ENCODE data around the gene CGRRF1.

CGRRF1 gene

DNA sequence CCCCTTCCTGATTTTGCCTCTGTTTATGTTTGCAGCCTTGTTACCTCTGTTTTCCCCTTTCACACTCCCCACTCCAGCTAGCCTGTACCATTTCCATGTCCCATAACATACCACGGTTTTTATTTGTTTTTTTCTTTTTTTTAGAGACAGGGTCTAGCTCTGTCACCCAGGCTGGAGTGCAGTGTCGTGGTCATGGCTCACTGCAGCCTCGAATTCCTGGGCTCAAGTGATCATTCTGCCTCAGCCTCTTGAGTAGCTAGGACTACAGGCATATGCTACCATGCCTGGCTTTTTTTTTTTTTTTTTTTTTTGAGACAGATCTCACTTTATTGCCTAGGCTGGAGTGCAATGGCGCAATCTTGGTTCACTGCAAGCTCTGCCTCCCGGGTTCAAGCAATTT lies 38.8 kb downstream of the CGRRF1 start:
- no peak for DNase-seq (ENCODE audit: low spot score)

DNA sequence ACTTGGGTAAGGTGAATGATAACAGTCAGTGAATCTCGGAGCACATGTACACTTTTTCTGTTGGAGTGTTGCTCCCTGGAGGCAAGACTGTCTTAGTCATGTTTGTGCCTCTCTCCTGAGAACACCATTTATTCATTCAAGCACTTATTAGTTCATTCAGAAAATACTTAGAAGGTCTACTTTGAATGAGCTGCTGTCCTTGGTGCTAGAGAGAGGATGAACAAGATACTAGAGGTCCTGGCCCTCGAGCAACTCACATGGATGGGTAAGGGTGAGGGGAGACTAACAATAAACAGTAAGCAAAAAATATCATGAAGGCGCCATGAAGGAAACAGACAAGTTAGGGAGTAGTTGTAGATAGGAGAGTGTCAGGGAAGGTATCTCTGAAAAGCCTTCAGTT lies 40.2 kb downstream of the CGRRF1 start:
- no peak for DNase-seq (ENCODE audit: low spot score)

DNA sequence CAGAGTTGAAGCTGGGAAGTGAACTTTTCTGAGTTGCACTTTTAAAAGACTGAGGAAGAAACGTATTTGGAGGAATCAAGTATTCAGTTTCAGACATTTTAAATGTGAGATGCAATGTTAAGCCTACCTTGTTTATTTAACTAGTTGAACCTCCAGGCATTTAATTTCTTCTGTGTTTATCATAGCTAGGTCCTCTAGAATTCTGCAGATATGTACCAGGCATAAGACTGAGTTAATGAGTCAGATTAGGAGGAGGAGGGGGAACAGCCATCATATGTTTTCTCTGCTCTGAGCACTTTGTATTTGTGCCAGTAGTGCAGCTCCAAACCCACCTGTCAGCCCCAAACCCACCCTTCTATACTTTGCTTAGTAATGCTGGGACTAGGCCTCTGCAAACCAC lies 40.8 kb downstream of the CGRRF1 start:
- DNase-seq (ENCODE audit: low spot score) = no peak

DNA sequence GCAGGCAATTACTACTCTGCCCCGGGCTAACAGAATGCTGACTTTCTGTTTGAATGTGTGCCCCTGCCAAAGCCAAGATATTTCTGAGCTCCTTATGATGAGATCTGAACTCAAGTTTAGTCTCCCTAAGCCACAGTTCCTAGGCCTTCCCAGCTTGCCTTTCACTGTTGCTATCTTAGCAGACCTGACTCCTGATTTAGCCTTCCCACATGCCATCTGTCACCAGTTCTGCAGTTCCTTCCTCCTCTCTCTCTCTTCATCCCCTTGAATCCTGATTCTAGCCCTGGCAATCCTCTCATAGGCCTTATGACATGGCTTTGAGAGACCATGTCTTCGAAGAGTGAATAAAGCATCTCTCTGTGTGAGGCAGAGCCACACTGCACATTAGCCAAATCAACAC lies 44.7 kb downstream of the CGRRF1 start:
- DNase-seq (ENCODE audit: low spot score) = no peak

DNA sequence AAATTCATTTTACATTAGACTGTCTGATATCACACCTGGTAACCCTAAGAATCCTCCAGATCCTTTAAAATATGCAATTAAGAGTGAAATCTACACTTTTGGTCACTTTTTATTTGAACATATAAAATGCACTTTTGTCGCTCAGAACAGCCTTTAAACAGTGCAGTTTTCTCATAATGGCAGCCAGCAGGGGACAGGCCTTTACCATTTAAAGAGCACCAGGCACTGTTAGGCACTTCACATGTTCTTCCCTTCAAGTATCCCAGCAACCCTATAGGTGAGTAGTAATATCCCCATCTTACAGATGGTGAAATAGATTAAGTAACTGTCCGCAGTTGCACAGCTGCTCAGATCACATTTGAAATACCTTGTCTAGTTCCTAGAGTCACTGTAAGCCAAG lies 45.9 kb downstream of the CGRRF1 start:
- DNase-seq (ENCODE audit: low spot score) = no peak

DNA sequence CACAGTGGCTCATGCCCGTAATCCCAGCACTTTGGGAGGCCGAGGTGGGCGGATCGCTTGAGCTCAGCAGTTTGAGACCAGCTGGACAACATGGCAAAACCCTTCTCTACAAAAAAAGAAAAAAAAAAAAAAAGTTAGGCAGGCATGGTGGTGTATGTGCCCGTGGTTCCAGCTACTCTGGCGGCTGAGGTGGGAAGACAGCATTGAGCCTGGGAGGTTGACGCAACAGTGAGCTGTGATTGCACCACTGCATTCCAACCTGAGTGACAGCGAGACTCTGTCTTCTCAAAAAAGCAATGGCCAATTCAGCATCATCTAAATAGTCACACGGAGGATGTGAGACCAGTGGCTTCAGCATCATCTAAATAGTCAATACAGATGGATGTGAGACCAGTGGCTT lies 46.8 kb downstream of the CGRRF1 start:
- peak; percentile 16 for DNase-seq (ENCODE audit: low spot score)

DNA sequence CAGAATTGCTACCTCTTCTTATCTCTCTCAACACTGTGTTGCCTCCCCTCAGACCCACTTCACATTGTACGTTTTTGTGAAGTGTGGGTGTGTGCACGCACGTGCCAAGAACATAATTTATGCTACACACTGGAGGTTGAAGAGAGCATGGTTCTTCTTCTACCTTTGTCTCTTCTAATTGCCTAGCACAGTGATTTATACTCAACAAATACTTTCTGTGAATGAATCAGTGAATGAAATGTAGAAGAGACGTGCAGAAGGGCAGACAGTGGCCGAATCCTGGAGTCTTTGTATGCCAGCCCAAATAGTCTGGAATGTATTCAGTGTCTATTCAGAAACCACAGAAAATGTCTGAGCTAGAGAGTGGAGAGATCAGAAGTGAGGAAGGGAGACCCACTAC lies 52.6 kb downstream of the CGRRF1 start:
- no peak for DNase-seq (ENCODE audit: low spot score)

DNA sequence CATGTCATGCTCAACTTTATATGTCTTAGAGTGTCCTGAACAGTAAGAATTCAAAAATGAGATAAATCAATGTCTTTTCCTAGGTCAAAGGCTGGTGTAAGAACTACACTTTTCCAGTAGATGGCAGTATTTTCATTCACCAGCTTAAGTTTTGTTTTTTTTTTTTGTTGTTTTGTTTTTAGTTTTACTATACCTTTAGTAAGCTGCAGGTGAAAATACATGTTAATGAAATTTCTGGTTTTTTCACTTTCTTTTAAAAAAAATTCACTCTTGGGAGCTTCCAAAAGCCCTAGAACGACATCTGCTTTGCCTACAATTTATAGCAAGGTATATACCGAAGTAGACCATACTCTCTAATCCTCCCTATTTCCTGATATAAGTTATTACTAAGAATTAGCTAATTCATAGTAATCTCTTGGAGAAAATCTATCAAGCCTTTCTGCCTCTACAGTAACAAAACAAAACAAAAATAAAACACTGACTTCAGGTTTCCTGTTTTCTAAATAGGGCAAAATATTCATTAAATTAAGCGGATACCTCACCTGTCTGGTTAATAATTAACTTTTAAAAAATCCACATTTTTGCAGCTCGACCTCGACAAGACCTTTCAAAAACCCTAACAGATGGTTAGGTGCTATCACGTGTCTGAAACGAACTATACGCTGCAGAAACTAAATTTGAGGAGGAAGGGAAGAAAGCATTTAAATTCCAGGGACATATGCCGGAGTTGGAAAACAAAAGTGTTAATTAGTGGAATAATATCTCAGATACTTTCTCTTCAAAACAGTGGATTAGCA lies 54.6 kb downstream of the CGRRF1 start:
- DNase-seq (ENCODE audit: low spot score) = peak; percentile 58

DNA sequence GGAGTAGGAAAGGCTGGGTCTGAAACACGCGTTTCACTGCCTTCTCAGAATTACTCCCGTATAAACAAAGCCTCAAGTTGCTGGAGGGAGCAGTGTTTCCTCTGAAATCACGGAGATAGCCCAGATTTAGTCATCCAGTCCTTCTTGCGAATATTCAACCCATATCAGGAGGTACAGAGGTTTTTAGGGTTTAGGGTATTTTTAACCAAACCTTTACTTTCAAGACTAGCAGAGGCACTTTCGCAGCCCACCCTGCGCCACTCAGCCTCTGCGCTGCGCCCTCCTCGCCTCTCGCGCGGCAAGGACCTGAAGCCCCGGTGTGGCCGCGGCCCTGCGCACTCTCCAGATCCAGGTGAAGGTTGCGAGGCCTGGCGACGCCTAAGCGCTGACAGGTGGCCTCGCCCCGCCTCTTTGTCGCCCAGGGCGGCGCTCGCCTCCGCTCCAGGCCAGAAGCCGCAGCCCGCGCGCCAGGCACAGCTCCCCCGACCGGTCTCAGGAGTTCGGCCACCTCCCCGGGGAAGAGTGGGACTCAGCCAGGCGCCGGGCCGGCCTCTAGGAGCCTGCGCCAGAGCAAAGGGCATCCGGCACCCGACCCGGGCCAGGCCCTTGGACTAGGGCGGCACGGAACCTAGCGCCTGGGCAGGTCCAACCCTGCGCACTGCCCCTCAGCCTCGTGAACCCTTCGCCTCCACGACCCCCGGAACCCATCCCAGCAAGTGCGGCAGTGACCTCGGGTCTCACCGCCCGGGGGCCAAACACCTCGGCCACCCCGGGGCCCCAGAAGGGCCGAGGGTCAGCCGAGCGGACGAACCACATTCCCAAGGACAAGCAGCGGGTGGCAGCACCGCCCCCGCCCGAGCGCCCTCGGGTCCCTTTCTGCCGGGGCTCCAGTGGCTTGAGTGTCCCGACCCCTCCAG lies 55.4 kb downstream of the CGRRF1 start:
- DNase-seq (ENCODE audit: low spot score) = peak; percentile 93

DNA sequence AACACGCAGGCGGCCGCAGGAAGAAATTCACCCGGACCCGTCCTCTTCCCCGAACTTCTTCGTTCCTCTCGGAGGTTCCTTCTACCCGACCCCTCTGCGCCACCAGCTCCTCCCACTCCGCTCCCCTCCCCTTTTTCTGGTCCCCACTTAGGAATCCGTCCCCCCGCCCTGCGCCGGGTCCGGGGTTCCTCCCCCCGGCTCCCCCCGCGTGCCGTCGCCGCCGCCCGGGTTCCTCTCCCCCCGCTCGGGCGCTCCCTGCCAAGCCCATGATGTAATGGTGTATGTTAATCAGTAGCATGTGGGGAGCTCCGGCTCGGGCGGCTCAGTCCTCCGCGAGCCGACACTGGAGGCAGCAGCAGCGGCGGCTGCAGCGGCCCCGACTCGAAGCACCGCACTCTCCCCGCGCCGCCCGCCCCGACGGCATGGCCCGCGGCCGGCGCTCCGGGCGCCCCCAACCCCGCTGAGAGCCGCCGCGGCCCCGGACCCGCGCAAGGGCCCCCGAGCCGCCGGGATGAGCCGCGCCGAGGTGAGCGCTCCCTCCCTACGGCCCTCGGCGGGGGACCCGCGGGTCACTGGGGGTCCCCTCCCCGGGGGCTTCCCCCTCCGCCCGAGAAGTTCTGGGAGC lies 56.2 kb downstream of the CGRRF1 start:
- DNase-seq (ENCODE audit: low spot score) = peak; percentile 90

DNA sequence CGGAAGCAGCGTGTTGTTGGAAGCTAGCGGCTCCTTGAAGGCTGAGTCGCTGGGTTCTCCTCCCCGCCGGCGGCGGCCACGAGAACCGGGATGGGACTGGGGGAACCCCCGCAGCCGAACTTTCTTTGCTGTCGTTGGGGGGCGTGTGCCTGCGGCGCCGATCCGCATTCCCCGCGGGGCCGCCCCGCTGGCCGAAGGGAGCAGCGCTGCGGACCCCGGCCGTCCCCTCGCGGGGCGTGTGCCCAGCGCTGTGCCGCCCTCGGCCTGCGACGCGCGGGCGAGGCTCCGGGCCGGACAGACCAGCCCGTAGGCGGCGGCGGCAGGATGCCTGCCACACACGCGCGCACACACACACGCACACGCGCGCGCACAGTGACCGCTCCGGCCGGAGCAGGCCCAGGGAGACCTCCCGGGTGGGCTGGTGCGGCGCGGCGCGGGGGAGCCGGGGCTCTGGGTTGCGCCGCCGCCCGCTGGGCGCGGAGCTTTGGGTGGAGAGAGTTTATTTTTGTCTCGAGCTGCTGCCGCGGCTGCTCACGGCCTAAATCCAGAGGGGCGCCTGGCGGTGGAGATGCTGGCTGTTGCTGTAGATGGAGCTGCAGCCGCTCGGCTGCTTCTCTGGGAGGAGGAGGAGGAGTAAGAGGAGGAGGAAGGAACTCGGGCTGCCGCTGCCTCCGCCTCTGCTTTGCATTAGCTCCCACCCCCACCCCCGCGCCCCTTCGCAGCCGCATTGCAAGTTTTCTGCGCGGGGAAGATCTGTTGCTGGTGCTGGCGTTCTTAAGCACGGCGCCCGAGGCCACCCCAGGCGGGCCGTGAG lies 56.9 kb downstream of the CGRRF1 start, which contains the start of gene SAMD4A:
Gene SAMD4A (plus strand): TSS at position 719 of the 814 bp plus-strand sequence. CDS start 789 bp downstream, outside the sequence.
- DNase-seq (ENCODE audit: low spot score) = peak; percentile 78

DNA sequence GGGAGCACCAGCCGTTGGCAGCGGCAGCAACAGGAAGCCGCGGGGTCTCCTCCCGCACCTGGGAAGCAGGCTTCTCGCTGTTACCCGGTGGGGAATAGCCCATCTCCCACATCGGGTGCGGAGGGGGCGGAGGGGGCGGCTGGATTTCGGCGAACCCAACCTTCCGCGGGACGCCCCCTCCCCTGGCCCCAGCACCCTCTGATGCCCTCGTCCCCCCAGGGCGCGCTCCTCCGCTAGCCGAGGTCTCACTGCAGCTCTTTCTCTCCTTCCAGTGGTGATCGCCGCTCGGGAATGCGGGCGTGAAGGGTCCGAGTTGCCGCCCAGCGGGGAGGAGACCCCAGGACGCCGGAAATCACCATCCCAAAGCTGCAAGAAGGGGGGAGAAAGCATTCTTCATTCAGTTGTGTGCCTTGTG lies 57.5 kb downstream of the CGRRF1 start:
- DNase-seq (ENCODE audit: low spot score) = no peak

DNA sequence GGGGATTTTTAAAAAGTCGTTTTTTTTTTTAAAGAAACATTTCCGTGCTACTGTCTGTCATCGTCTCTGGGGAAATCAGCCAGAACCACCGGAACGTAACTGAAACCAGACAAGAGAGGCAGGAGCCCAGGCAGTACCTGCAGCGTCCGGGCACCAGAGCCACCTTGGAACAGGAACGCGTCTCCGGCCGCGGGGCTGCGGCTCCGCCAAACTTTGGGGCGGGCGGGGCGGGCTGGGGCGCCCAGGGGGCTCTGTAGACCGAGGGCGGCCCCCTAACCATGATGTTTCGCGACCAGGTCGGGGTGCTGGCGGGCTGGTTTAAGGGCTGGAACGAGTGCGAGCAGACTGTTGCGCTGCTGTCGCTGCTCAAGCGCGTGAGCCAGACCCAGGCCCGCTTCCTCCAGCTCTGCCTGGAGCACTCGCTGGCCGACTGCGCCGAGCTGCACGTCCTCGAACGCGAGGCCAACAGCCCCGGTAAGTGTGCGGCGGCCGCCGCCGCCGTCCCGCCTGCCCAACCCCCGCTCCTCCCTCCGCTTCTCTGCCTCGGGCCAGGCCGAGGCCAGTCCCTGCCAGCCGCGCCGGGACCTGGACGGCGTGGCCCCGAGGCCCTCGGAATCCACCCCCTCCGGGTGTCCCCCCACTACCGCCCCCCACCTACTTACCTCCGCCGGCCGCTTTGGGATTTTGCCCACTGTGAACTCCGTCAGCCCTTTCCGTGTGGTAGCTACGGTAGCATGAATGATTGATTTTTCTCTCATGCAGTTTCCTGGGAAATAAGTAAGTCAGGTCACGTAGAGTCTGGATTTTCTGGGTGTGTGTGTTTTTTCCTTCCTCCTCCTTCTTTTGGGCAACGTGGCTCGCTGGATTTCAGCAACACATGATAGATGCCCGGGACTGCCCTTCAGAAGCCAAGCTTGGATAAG lies 58.2 kb downstream of the CGRRF1 start:
- DNase-seq (ENCODE audit: low spot score) = peak; percentile 33

DNA sequence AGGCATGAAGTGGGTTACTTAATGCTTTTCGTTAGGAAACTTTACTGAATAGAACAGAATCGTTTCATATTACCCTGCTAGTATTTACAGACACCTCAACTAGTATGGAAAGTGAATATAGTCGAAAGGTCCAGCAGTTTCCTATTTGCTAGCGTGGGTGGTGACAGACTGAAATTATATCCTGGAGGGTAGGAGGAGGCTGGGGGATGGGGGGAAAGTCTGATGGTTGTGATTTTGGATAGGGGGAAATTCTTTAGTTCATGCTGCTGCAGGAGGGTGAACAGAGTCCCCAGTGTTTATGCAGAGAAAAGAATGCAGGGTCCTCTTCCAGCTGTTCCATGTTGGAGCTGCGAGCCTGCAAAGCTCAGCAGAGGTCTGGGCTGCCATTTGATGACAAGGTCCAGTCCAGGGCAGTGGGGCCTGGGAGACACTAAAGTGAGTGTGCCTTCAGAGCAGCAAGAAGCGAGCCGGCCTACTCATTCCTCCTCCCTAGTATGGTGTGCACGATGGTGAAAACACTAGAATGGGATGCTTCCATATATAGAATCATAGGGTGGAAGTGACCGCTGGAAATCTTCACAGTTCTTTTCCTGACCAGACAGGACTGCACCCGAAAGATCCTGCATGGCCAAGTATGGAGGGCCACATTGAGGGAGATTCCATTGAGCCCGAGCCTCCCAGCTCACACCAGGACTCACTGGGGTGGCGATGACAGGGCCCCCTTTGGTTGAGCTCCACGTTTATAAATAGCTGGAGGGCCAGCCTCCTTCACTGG lies 59.3 kb downstream of the CGRRF1 start:
- no peak for DNase-seq (ENCODE audit: low spot score)

DNA sequence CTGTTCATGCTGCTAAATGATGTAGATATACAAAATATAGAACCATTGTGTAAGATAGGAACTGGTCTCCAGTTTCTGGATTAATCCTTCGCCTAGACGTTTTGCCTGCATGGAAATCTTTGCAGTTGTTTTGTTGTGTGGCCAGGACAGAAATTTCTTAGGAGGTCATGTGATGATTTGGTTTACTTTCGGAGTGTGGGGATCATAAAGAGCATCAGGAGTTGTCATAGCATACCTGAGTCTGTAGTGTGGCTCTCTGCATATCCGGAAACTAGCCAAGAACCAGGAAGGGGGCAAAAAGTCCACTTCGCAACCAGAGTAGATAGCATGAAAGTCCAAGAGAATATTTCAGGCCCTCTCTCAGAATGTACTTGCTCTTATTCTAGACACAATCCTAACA lies 60.3 kb downstream of the CGRRF1 start:
- DNase-seq (ENCODE audit: low spot score) = no peak

DNA sequence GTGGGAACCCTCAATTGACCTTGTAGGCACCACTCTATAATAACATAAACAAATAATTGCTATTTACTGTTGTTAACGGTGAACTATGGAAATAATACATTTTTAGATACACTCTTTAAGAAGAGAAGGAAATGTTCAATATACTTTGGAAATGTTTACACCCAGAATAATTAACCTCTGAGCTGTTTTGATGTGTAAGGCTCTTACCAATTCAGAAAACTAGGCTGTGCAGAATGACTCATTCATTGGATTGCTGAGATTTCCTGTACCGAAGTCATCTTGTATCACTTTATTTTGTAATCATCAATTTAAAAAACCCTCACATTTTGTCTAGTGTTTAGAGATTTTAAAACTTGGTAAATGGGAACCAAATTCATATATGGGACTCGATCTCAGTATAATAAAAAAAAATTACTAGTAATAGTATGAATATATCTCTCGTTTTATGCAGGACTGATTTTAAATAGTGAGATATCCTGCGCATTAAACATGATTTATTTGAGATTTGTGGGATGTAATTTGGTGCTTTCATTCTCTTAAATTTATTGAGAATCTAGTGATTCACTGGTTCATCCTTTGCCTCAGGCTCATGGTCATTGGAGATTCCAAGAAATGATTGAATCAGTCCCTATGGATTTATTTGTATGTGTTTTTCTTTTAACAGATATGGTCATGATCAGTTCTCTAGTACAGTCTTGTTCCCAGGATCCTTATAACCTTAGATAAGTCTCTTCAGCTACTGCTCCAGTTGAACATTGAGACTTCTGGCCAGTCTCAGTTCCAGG lies 61.1 kb downstream of the CGRRF1 start:
- DNase-seq (ENCODE audit: low spot score) = no peak

DNA sequence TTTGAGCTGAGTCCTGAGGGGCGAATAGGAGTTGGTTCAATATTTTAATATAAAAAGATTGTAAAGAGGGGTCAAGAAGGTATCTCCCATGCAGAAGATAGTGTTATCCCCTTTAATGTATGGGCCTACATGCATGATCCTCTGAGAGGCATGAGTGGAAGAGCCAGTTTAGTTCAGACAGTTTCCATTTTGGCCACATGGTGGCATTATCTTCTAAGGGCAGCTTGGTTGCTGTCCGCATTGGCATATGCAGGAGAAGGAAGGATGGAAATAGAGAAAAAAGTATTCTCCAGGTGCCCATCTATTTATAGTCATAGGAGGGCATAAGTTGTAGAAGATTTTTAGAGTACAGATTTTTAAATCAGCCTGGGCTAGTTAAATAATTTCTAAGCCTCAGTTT lies 62.6 kb downstream of the CGRRF1 start:
- peak; percentile 20 for DNase-seq (ENCODE audit: low spot score)

DNA sequence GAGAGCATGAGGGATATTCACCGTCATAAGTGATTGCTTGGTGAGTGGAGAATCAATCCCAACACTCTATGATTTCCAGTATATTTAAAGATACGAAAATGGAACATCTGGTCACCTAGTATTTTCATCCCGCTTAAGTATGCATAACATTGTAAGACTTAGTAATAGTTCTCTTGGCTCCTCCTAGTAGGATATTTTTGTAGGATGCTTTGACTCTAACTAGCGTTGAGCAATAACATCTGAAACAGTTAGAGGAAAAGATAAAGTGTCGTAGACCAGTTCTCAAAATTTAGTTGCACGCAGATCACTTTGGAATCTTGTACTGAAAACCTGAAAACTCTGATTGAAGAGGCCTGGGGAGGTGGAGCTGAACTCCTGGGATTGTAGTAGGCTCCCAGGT lies 64.8 kb downstream of the CGRRF1 start:
- DNase-seq (ENCODE audit: low spot score) = no peak

DNA sequence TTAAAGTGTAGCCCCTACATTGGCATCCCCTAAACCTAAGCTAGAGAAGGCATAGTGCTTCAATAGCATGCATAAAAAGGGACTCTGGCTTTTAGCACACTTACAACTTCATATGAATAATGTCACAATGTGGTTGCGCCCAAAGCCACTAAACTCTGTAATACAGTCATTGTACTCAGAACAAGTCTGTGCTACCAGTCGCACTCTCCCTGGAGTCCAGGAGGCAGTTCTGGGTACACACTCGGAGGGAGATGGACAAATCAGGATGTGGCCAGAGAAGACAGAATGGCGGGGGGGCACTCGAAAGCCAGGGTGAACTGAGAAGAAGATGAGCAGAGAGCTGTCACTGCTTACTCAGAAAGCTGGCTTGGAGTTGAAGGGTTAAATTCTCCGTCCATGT lies 67.8 kb downstream of the CGRRF1 start:
- no peak for DNase-seq (ENCODE audit: low spot score)
